ENCODE results near the gene BPTF.
"Not testable (repeated sequence)": the region's sequence is repeated elsewhere in the genome, so short reads cannot be mapped to it uniquely, and the experiment has no call there.

Gene BPTF

DNA sequence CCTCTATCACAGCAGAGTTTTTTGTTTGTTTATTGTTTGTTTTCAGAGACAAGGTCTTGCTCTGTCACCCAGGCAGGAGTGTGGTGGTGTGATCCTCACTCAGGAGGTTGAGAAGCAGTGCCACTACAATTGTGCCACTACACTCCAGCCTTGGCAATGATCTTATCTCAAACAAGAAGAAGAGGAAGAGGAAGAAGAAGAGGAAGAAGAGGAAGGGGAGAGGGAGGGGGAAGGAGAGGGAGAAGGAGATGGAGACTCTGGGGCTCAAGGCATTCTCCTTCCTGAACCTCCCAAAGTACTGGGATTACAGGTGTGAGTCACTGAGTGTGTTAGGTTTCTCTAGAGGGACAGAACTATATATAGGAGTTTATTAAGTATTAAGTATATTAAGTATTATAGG lies 188.1 kb downstream of the BPTF start:
- TF ChIP-seq, protein P1, sequence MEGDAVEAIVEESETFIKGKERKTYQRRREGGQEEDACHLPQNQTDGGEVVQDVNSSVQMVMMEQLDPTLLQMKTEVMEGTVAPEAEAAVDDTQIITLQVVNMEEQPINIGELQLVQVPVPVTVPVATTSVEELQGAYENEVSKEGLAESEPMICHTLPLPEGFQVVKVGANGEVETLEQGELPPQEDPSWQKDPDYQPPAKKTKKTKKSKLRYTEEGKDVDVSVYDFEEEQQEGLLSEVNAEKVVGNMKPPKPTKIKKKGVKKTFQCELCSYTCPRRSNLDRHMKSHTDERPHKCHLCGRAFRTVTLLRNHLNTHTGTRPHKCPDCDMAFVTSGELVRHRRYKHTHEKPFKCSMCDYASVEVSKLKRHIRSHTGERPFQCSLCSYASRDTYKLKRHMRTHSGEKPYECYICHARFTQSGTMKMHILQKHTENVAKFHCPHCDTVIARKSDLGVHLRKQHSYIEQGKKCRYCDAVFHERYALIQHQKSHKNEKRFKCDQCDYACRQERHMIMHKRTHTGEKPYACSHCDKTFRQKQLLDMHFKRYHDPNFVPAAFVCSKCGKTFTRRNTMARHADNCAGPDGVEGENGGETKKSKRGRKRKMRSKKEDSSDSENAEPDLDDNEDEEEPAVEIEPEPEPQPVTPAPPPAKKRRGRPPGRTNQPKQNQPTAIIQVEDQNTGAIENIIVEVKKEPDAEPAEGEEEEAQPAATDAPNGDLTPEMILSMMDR (IDR thresholded peaks at IDR 0.05; ENCODE audit: low read depth, low read length) = no peak
- H3K4me3 ChIP-seq (ENCODE audit: low read depth, low read length) = no peak overlapping the region

DNA sequence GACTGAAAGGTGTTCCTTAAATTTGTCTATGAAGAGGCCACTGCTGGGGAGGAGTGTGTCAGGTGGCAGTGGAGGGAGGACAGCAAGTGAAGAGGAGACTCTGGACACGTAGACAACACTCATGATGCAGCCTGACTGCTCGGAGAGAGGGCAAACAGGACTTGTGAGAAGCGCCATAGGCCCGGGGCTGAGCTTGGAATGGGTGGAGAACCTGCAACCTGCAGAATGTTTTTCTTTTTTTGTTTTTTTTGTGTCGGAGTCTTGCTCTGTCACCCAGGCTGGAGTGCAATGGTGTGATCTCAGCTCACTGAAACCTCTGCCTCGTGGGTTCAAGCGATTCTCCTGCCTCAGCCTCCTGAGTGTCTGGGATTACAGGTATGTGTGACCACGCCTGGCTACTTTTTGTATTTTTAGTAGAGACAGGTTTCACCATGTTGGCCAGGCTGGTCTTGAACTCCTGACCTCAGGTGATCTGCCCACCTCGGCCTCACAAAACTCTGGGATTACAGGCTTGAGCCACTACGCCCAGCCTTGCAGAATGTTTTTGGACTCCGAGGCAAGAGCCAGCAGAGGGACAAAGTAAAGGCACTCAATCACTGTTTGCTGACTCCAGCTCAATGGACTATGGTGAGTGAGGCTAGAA lies 189.9 kb downstream of the BPTF start:
- TF ChIP-seq, protein P1 (IDR thresholded peaks at IDR 0.05; ENCODE audit: low read depth, low read length) = no peak
- no peak overlapping the region for H3K4me3 ChIP-seq (ENCODE audit: low read depth, low read length)

- no peak overlapping the region for H3K4me3 ChIP-seq (ENCODE audit: low read depth, low read length)
- TF ChIP-seq, protein P1 (IDR thresholded peaks at IDR 0.05; ENCODE audit: low read depth, low read length) = no peak
Observed at GRCh38 chr17:68016838-68017237, 191.5 kb downstream of the BPTF start.

DNA sequence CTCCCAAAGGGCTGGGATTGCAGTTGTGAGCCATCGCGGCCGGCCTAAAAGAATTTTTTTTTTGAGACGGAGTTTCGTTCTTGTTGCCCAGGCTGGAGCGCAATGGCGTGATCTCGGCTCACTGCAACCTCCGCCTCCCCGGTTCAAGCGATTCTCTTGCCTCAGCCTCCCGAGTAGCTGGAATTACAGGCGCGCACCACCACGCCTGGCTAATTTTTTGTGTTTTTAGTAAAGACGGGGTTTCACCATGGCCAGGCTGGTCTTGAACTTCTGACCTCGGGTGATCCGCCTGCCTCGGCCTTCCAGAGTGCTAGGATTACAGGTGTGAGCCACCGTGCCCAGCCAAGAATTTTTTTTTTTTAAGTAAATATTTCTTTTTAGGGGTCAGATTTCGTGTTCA lies 193.2 kb downstream of the BPTF start:
- not testable (repeated sequence) for H3K4me3 ChIP-seq (ENCODE audit: low read depth, low read length)

- TF ChIP-seq, protein P1 (IDR thresholded peaks at IDR 0.05; ENCODE audit: low read depth, low read length) = no peak
- H3K4me3 ChIP-seq (ENCODE audit: low read depth, low read length) = no peak overlapping the region
Observed at GRCh38 chr17:68019336-68019674, 194.0 kb downstream of the BPTF start.

GRCh38 chr17:68019675-68020408 lies 194.5 kb downstream of the BPTF start:
- H3K4me3 ChIP-seq (ENCODE audit: low read depth, low read length) = peak overlapping the region; percentile 66
- TF ChIP-seq, protein P1 (IDR thresholded peaks at IDR 0.05; ENCODE audit: low read depth, low read length) = peak; percentile 13; the same call in 1 of the 2 replicates

- TF ChIP-seq, protein P1 (IDR thresholded peaks at IDR 0.05; ENCODE audit: low read depth, low read length) = no peak
- peak overlapping the region; percentile 66 for H3K4me3 ChIP-seq (ENCODE audit: low read depth, low read length)
Observed at GRCh38 chr17:68020409-68020756, 195.1 kb downstream of the BPTF start.

DNA sequence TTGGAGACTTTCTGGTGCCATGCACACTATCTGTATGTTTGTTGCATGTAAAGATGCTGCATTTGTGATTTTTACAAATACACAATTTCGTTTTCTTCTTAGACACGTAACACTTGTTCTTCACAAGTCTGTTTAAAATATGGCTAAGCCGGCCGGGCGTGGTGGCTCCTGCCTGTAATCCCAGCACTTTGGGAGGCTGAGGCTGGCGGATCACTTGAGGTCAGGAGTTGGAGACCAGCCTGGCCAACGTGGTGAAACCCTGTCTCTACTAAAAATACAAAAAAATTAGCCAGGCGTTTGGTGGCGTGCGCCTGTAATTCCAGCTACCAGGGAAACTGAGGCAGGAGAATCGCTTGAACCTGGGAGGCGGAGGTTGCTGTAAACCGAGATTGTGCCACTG lies 195.5 kb downstream of the BPTF start:
- H3K4me3 ChIP-seq (ENCODE audit: low read depth, low read length) = peak overlapping the region; percentile 66

Measured in WI38 (cell line).